Tibial nerve (tissue), 4 donors: ENCODE data around the gene MSANTD7. TPM values are rescaled to one million over a fixed set of nuclear protein-coding genes. Genes with fewer than 3 reads are reported as not detected.
"Not testable (repeated sequence)": the region's sequence is repeated elsewhere in the genome, so short reads cannot be mapped to it uniquely, and the experiment has no call there.

Source experiments
- DNase-seq, 2 donors: peaks; one replicate each; pipeline ENCODE4 v3.0.0-alpha.2; 2019; ENCODE audit warnings: low spot score in 2 of 2
- H3K27ac ChIP-seq, 4 donors: fragments of 200-600 bp; sonication (generic) in 3 of 4; one replicate each; pipeline ENCODE4 v1.5.1; 2017 to 2019; ENCODE audit warnings: mild to moderate bottlenecking in 1 of 4
- H3K27me3 ChIP-seq, 2 donors: fragments of 200-600 bp; sonication (generic) in 1 of 2; one replicate each; pipeline versions ENCODE4 v1.5.1 to v1.6.0; 2017 to 2019
- H3K36me3 ChIP-seq, 3 donors: fragments of 200-600 bp; sonication (generic); one replicate each; pipeline ENCODE4 v1.5.1; 2018 to 2019
- H3K4me1 ChIP-seq, 4 donors: fragments of 200-600 bp; sonication (generic) in 3 of 4; one replicate each; pipeline ENCODE4 v1.5.1; 2017 to 2019
- H3K4me3 ChIP-seq, 4 donors: fragments of 200-600 bp; sonication (generic) in 3 of 4; one replicate each; pipeline ENCODE4 v1.5.1; 2017 to 2019; ENCODE audit warnings: mild to moderate bottlenecking in 1 of 4, moderate library complexity in 1 of 4
- H3K9me3 ChIP-seq, 4 donors: fragments of 200-600 bp; sonication (generic) in 3 of 4; one replicate each; pipeline ENCODE4 v1.5.1; 2017 to 2019
- CTCF ChIP-seq, 5 experiments: fragments of 200-600 bp in 3 of 5; fragments of 450-650 bp in 2 of 5; sonication (generic) in 3 of 5; IDR thresholded peaks; one replicate each; pipeline ENCODE4 v1.5.1; 2016 to 2019; ENCODE audit warnings: antibody characterized with exemption in 5 of 5, mild to moderate bottlenecking in 3 of 5, moderate library complexity in 2 of 5
- EP300 ChIP-seq, 2 donors: sonication (generic); formaldehyde crosslinking; IDR thresholded peaks; one replicate each; pipeline ENCODE4 v1.6.1; 2017; ENCODE audit warnings: antibody characterized with exemption in 2 of 2, mild to moderate bottlenecking in 1 of 2
- POLR2A ChIP-seq, 2 donors: fragments of 450-650 bp; IDR thresholded peaks; one replicate each; pipeline ENCODE4 v1.6.1; 2017; ENCODE audit warnings: antibody characterized with exemption in 2 of 2, mild to moderate bottlenecking in 2 of 2, moderate library complexity in 2 of 2
- WGBS, 2 donors: methylation state at CpG; one replicate each; pipeline ENCODE4 v1.1.5; 2018; 5-methylcytosine and 5-hydroxymethylcytosine counted together
- total RNA-seq, 4 donors: library from RNA; depleted of rRNA; stranded (reverse); fragments of >200 nt; gene quantifications; one replicate each; pipeline ENCODE4 v1.1.0, GENCODE V29; 2016

MSANTD7 gene
- total RNA-seq, 4 donors from 2014 or later = 6.3 to 11.5 (median 7.9) TPM

- 41 to 88% methylated on average over 1 of the region's 1 CpG for WGBS, 2 donors
These were observed 34.3 kb upstream of the MSANTD7 start for GRCh38 chr10:14803827-14804226.

DNA sequence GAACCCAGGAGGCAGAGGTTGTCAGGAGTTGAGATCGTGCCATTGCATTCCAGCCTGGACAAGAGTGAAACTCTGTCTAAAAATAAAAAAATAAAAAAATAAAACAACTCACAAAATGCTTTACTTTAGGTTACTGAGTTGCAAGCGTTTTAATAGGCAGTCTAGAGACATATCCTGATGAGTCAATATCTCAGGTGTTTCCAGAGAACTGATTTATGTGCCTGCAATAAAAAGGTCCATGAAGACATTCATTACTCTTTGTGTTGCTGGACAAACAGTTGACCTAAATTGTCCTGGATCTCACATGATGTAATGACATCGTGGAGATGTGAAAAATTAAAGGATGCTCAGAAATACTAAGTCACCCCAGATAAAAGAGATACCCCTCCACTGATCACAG, 31.8 kb upstream of the MSANTD7 start:
- Histone ChIP-seq H3K27me3 (no peaks in the 10 kb centered on the region), H3K27ac (no peak overlapping the region), H3K4me3 (no peak overlapping the region), H3K9me3 (no peaks in the 10 kb centered on the region), H3K36me3 (no peaks in the 10 kb centered on the region), H3K4me1 (no peaks in the 10 kb centered on the region)
- TF ChIP-seq CTCF (IDR thresholded peaks at IDR 0.05) (no peak), POLR2A (IDR thresholded peaks at IDR 0.05) (no peak), EP300 (IDR thresholded peaks at IDR 0.05) (no peak)
- DNase-seq = no peak
- 70 to 82% methylated on average over 3 of the region's 3 CpGs for WGBS, 2 donors

More at GRCh38 chr10:14803827-14804226, 34.3 kb upstream of the MSANTD7 start:
- no peaks in the 10 kb centered on the region for H3K27me3 ChIP-seq
- H3K27ac ChIP-seq = no peak overlapping the region
- no peaks in the 10 kb centered on the region for H3K9me3 ChIP-seq
- DNase-seq = no peak
- H3K4me3 ChIP-seq = no peak overlapping the region
- H3K4me1 ChIP-seq = no peaks in the 10 kb centered on the region
- no peak for TF ChIP-seq POLR2A (IDR thresholded peaks at IDR 0.05)
- no peak for TF ChIP-seq CTCF (IDR thresholded peaks at IDR 0.05)
- no peak for TF ChIP-seq EP300 (IDR thresholded peaks at IDR 0.05)
- no peaks in the 10 kb centered on the region for H3K36me3 ChIP-seq

DNA sequence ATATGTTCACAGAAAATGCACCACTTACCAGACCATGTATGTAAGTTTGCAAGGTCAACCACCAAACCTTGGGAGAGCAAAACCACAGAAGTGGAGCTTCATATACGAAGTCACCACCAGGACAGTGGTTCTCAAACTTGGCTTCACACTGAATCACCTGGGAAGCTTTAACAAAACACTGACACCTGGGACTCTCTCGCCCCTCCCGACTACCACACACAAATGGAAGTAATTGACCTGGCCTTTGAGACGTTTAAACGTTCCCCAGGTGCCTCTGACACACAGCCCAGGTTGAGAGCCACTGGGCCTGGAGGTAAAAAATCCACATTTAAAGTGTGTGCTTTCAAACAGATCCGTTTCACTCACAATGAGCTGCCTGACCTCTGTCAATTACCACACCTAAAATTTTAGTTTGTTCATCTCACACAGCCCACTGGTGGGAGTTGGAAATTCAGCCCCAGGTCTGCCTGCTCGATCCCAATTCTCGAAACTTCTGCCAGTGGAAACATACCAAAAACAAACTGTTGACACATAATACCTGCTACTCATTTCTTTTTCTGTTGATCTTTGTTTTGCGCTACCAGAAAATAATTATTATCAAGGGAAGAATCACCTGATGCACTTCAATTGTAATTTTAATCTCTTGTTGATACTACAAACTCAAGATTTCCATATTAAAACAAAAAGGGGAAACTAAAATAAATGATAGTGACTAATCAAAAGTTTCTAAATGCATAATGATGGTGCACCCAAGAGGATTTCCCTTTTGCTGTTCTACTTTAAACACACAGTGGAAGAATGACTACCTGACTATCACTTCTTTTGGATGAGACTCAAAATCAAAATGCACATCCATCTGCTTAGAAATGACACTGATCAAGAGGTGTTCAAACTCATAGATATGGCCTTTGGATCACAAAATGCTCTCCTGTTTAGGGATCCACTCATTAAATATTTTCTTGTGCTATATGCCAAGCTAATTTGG, 26.8 kb upstream of the MSANTD7 start:
- DNase-seq = no peak
- 62 to 71% methylated on average over 9 of the region's 9 CpGs for WGBS, 2 donors

GRCh38 chr10:14812271-14812670, 25.8 kb upstream of the MSANTD7 start:
- Histone ChIP-seq H3K4me3 (no peak overlapping the region), H3K4me1 (no peaks in the 10 kb centered on the region), H3K27ac (no peak overlapping the region), H3K36me3 (no peaks in the 10 kb centered on the region), H3K9me3 (no peaks in the 10 kb centered on the region), H3K27me3 (no peaks in the 10 kb centered on the region)
- TF ChIP-seq CTCF (IDR thresholded peaks at IDR 0.05) = no peak
- TF ChIP-seq EP300 (IDR thresholded peaks at IDR 0.05) = no peak
- no peak for TF ChIP-seq POLR2A (IDR thresholded peaks at IDR 0.05)
- WGBS, 2 donors = 91 to 96% methylated on average over 3 of the region's 3 CpGs
- no peak for DNase-seq

More for the DNA sequence above, 26.8 kb upstream of the MSANTD7 start:
- Histone ChIP-seq H3K36me3 (no peaks in the 10 kb centered on the region), H3K4me3 (no peak overlapping the region), H3K27me3 (no peaks in the 10 kb centered on the region), H3K4me1 (no peaks in the 10 kb centered on the region), H3K9me3 (no peaks in the 10 kb centered on the region), H3K27ac (no peak overlapping the region)
- TF ChIP-seq CTCF (IDR thresholded peaks at IDR 0.05) = no peak
- no peak for TF ChIP-seq POLR2A (IDR thresholded peaks at IDR 0.05)
- no peak for TF ChIP-seq EP300 (IDR thresholded peaks at IDR 0.05)

- no peaks in the 10 kb centered on the region for H3K4me1 ChIP-seq
- H3K36me3 ChIP-seq = no peaks in the 10 kb centered on the region
- no peaks in the 10 kb centered on the region for H3K27me3 ChIP-seq
- no peak overlapping the region for H3K27ac ChIP-seq
- H3K9me3 ChIP-seq = no peaks in the 10 kb centered on the region
- no peak for DNase-seq
- TF ChIP-seq CTCF (IDR thresholded peaks at IDR 0.05) (no peak), EP300 (IDR thresholded peaks at IDR 0.05) (no peak), POLR2A (IDR thresholded peaks at IDR 0.05) (no peak)
- H3K4me3 ChIP-seq = no peak overlapping the region
- WGBS, 2 donors = 86 to 89% methylated on average over 6 of the region's 6 CpGs
These were observed 22.4 kb upstream of the MSANTD7 start for GRCh38 chr10:14815681-14816080.

DNA sequence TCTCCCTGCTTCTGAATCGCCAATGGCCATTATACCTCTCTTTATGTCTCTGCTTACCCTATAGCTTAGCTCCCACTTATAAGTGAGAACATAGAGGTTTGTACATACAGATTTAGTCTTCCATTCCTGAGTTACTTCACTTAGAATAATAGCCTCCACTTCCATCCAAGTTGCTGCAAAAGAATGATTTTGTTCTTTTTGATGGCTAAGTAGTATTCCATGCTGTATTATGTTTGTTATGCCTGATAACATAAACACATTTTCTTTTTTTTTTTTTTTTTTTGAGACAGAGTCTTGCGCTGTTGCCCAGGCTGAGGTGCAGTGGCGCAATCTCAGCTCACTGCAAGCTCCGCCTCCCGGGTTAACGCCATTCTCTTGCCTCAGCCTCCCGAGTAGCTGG, 21.4 kb upstream of the MSANTD7 start:
- not testable (repeated sequence) for H3K4me1 ChIP-seq, H3K27me3 ChIP-seq, H3K4me3 ChIP-seq, H3K36me3 ChIP-seq, H3K9me3 ChIP-seq, DNase-seq, H3K27ac ChIP-seq
- WGBS, 2 donors = 95 to 98% methylated on average over 7 of the region's 7 CpGs
